CD4-positive, alpha-beta T cell (primary cell): Measurements from ENCODE around the gene ANXA6. TPM values are rescaled to one million over a fixed set of nuclear protein-coding genes. Genes with fewer than 3 reads are reported as not detected.

ENCODE experiments used
- ATAC-seq: fragments of 200-7000 bp; cut with Tn5 transposase; one replicate; pipeline ENCODE4 v1.10.0; 2022; ENCODE audit warnings: mild to moderate bottlenecking; ENCODE audit not compliant: poor library complexity
- CTCF ChIA-PET: fragments of 350-600 bp; sonication (Branson Sonifier 250); formaldehyde crosslinking; loops from one replicate; lab custom pipeline; 2021; ENCODE audit warnings: antibody characterized with exemption, inconsistent platforms; lab: Charles Lee
- POLR2A ChIA-PET: fragments of 350-600 bp; sonication (Branson Sonifier 250); formaldehyde crosslinking; loops from one replicate; lab custom pipeline; 2021; ENCODE audit warnings: antibody characterized with exemption, inconsistent platforms; lab: Charles Lee
- DNase-seq, 14 experiments: peaks; one replicate each; pipeline ENCODE4 v3.0.0-alpha.2; 2013 to 2020; ENCODE audit warnings: mixed read lengths in 2 of 14
- H3K27ac ChIP-seq, 2 donors: one replicate each; pipeline versions ENCODE4 v1.5.1 to v1.7.0; 2013; ENCODE audit warnings: low read length in 2 of 2, low read depth in 1 of 2, mild to moderate bottlenecking in 1 of 2
- H3K27me3 ChIP-seq, 2 experiments: 1 replicate in 1 of 2; 2 replicates in 1 of 2; pipeline versions ENCODE4 v1.6.1 to v1.7.0; 2013; ENCODE audit warnings: low read length in 2 of 2, control low read depth in 1 of 2, mild to moderate bottlenecking in 1 of 2, moderate library complexity in 1 of 2; ENCODE audit not compliant: insufficient read depth in 2 of 2, control insufficient read depth in 1 of 2
- H3K36me3 ChIP-seq: one replicate; pipeline ENCODE4 v1.6.1; 2013; ENCODE audit warnings: low read length, control low read depth; ENCODE audit not compliant: insufficient read depth
- H3K4me1 ChIP-seq: one replicate; pipeline ENCODE4 v1.6.1; 2013; ENCODE audit warnings: low read length, control low read depth; ENCODE audit not compliant: insufficient read depth
- H3K4me3 ChIP-seq: one replicate; pipeline ENCODE4 v1.5.1; 2013; ENCODE audit warnings: mild to moderate bottlenecking, low read length, moderate library complexity
- H3K9me3 ChIP-seq, 2 experiments: 1 replicate in 1 of 2; 2 replicates in 1 of 2; pipeline versions ENCODE4 v1.6.1 to v1.7.0; 2013; ENCODE audit warnings: low read length in 2 of 2, mild to moderate bottlenecking in 2 of 2, control low read depth in 1 of 2, moderate library complexity in 1 of 2; ENCODE audit not compliant: control insufficient read depth in 1 of 2, insufficient read depth in 1 of 2
- H3K27ac Mint-ChIP-seq: one replicate; pipeline ENCODE4 v1.8.0; 2020; ENCODE audit warnings: mixed read lengths
- H3K27me3 Mint-ChIP-seq: one replicate; pipeline ENCODE4 v1.8.0; 2021; ENCODE audit warnings: mixed read lengths
- H3K36me3 Mint-ChIP-seq: one replicate; pipeline ENCODE4 v1.8.0; 2021; ENCODE audit warnings: low read depth, mixed read lengths
- H3K4me1 Mint-ChIP-seq: one replicate; pipeline ENCODE4 v1.8.0; 2021; ENCODE audit warnings: low read depth, mixed read lengths
- H3K4me3 Mint-ChIP-seq: one replicate; pipeline ENCODE4 v1.8.0; 2020; ENCODE audit warnings: mild to moderate bottlenecking, mixed read lengths
- H3K9me3 Mint-ChIP-seq: one replicate; pipeline ENCODE4 v1.8.0; 2020; ENCODE audit warnings: mixed read lengths
- intact Hi-C, 2 experiments: fragments of 100-400 bp; cut with DNase I in 1 of 2; cut with micrococcal nuclease in 1 of 2; formaldehyde crosslinking; loops; one replicate each; pipeline versions ENCODE4 v1.15.1 to v1.9.0; 2023 to 2025; cut with DNase I, micrococcal nuclease
- total RNA-seq, 174 experiments: library from RNA in 2 of 174; stranded (reverse) in 2 of 174; gene quantifications; one replicate each; pipeline ENCODE4 v1.2.3 and lab custom pipeline; 2021 to 2026
- TF ChIP-seq, protein P1 (sequence below): fragments of 200-600 bp; IDR thresholded peaks from one replicate; pipeline ENCODE4 v1.8.0; 2022; ENCODE audit warnings: antibody characterized with exemption, mild to moderate bottlenecking

The ANXA6 gene
- total RNA-seq, 2 experiments from 2014 or later: 108 to 130 TPM

GRCh38 chr5:151097061-151097460 lies 60.5 kb downstream of the ANXA6 start:
- no peaks in the 10 kb centered on the region for H3K9me3 Mint-ChIP-seq
- Histone ChIP-seq H3K36me3 (peaks cover 24% of the 10 kb centered on the region), H3K27ac (no peak overlapping the region), H3K4me1 (peaks cover 71% of the 10 kb centered on the region), H3K4me3 (no peak overlapping the region), H3K9me3 (no peaks in the 10 kb centered on the region), H3K27me3 (no peaks in the 10 kb centered on the region)
- peak in 2 of 14 experiments; percentile 50 to 63 for DNase-seq
- ChIA-PET POLR2A (interaction anchor here (1.3 to 1.9 kb wide), 3 partner anchors 10 to 17 kb away, joined by 5 read pairs; partner anchors contain the start of gene TNIP1), CTCF (interaction anchor here (2.6 kb wide), 1 partner anchor 19 kb away, joined by 10 read pairs; no protein-coding TSS in a partner anchor)
- H3K4me1 Mint-ChIP-seq: peaks cover 88% of the 10 kb centered on the region
- TF ChIP-seq, protein P1, sequence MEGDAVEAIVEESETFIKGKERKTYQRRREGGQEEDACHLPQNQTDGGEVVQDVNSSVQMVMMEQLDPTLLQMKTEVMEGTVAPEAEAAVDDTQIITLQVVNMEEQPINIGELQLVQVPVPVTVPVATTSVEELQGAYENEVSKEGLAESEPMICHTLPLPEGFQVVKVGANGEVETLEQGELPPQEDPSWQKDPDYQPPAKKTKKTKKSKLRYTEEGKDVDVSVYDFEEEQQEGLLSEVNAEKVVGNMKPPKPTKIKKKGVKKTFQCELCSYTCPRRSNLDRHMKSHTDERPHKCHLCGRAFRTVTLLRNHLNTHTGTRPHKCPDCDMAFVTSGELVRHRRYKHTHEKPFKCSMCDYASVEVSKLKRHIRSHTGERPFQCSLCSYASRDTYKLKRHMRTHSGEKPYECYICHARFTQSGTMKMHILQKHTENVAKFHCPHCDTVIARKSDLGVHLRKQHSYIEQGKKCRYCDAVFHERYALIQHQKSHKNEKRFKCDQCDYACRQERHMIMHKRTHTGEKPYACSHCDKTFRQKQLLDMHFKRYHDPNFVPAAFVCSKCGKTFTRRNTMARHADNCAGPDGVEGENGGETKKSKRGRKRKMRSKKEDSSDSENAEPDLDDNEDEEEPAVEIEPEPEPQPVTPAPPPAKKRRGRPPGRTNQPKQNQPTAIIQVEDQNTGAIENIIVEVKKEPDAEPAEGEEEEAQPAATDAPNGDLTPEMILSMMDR: no peak
- no peaks in the 10 kb centered on the region for H3K27me3 Mint-ChIP-seq
- H3K4me3 Mint-ChIP-seq: no peak overlapping the region
- H3K36me3 Mint-ChIP-seq: peaks cover 33% of the 10 kb centered on the region
- H3K27ac Mint-ChIP-seq: peak overlapping the region; percentile 80
- ATAC-seq: no peak
- intact Hi-C loops: no loop called here

GRCh38 chr5:151096001-151096373 lies 61.6 kb downstream of the ANXA6 start:
- Mint-ChIP-seq H3K4me3 (no peak overlapping the region), H3K4me1 (peaks cover 90% of the 10 kb centered on the region), H3K36me3 (peaks cover 23% of the 10 kb centered on the region), H3K9me3 (no peaks in the 10 kb centered on the region), H3K27ac (peak overlapping the region; percentile 80), H3K27me3 (no peaks in the 10 kb centered on the region)
- H3K36me3 ChIP-seq: peaks cover 13% of the 10 kb centered on the region
- DNase-seq (no peak), ATAC-seq (no peak)
- H3K27ac ChIP-seq: peak overlapping the region in 1 of 2 donors; percentile 48
- TF ChIP-seq, protein P1: no peak
- ChIA-PET POLR2A (interaction anchor here (1.1 to 1.9 kb wide), 3 partner anchors 9 to 16 kb away, joined by 3 to 5 read pairs (median 5); no protein-coding TSS in a partner anchor), CTCF (interaction anchor here (0.9 kb wide), 1 partner anchor 19 kb away, joined by 3 read pairs; no protein-coding TSS in a partner anchor)
- no peaks in the 10 kb centered on the region for H3K27me3 ChIP-seq
- peaks cover 68% of the 10 kb centered on the region for H3K4me1 ChIP-seq
- H3K9me3 ChIP-seq: no peaks in the 10 kb centered on the region
- intact Hi-C loops: no loop called here
- no peak overlapping the region for H3K4me3 ChIP-seq

- ChIA-PET POLR2A (interaction anchor here (1.1 to 1.6 kb wide), 2 partner anchors 14 to 15 kb away, joined by 3 to 5 read pairs; no protein-coding TSS in a partner anchor), CTCF (interaction anchor here (0.9 kb wide), 1 partner anchor 19 kb away, joined by 3 read pairs; no protein-coding TSS in a partner anchor)
- intact Hi-C loops: no loop called here
- Mint-ChIP-seq H3K27me3 (no peaks in the 10 kb centered on the region), H3K4me3 (no peak overlapping the region), H3K9me3 (no peaks in the 10 kb centered on the region), H3K4me1 (peaks cover 88% of the 10 kb centered on the region), H3K36me3 (peaks cover 18% of the 10 kb centered on the region), H3K27ac (peak overlapping the region; percentile 80)
- ATAC-seq (no peak), DNase-seq (no peak)
- Histone ChIP-seq H3K36me3 (peaks cover 8% of the 10 kb centered on the region), H3K9me3 (no peaks in the 10 kb centered on the region), H3K4me1 (peaks cover 68% of the 10 kb centered on the region), H3K27ac (peak overlapping the region; percentile 48), H3K27me3 (no peaks in the 10 kb centered on the region), H3K4me3 (no peak overlapping the region)
- TF ChIP-seq, protein P1: no peak
Observed at GRCh38 chr5:151095341-151096000, 62.1 kb downstream of the ANXA6 start.
